GM12872 (cell line): ENCODE data around the gene DCBLD1.

Experiments used
- TF ChIP-seq, protein P1 (sequence below): IDR thresholded peaks from 3 replicates; pipeline ENCODE4 v1.5.1; 2011; ENCODE audit warnings: low read depth, mild to moderate bottlenecking, low read length, moderate library complexity; ENCODE audit not compliant: insufficient read depth

Gene DCBLD1

DNA sequence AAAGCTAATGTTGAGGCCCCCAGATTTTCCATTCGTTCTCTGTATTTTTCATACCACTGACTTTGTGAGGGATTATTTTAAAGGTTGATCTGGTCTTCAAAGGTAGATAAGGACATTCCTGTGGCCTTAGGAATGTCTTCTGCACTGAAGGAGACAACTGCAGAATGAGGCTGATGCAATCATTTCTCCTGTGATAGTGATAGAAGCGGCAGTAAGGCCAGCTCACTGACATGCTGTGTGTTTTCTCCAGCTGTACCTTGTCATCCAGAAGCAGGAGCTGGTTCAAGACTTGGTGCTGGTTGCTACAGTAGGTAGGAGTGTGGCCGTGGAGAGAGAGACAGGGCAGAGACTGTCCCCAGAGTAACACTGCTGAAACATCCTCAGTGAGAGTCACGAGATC lies 53.8 kb downstream of the DCBLD1 start:
- TF ChIP-seq, protein P1, sequence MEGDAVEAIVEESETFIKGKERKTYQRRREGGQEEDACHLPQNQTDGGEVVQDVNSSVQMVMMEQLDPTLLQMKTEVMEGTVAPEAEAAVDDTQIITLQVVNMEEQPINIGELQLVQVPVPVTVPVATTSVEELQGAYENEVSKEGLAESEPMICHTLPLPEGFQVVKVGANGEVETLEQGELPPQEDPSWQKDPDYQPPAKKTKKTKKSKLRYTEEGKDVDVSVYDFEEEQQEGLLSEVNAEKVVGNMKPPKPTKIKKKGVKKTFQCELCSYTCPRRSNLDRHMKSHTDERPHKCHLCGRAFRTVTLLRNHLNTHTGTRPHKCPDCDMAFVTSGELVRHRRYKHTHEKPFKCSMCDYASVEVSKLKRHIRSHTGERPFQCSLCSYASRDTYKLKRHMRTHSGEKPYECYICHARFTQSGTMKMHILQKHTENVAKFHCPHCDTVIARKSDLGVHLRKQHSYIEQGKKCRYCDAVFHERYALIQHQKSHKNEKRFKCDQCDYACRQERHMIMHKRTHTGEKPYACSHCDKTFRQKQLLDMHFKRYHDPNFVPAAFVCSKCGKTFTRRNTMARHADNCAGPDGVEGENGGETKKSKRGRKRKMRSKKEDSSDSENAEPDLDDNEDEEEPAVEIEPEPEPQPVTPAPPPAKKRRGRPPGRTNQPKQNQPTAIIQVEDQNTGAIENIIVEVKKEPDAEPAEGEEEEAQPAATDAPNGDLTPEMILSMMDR: no peak

DNA sequence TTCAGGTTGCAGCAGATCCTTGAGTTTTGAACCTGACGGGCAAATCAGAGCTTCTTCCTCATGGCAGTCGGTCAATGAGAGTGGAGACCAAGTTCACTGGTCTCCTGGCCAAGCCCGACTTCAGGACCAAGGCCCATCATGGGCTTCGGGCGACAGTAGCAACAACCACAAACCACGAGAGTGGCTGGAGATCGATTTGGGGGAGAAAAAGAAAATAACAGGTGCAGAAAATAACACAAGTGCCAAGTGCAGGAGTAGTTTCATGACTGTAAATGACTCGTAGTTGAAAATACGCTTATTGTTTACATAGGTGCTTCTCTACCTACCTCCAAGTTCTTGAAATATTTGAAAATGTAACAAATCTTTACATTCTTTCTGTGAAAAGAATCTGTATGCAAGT lies 56.1 kb downstream of the DCBLD1 start:
- TF ChIP-seq, protein P1: no peak

DNA sequence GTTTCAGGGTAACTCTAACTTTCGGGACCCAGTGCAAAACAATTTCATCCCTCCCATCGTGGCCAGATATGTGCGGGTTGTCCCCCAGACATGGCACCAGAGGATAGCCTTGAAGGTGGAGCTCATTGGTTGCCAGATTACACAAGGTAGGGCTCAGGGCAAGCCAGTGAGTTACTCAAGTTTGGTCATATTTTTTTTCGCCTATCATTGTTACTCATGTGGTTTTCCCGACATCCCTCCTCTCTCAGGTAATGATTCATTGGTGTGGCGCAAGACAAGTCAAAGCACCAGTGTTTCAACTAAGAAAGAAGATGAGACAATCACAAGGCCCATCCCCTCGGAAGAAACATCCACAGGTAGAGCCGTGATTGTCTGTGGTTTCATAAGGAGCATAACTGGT lies 58.2 kb downstream of the DCBLD1 start:
- TF ChIP-seq, protein P1: no peak

GRCh38 chr6:117542493-117542892 lies 60.0 kb downstream of the DCBLD1 start:
- TF ChIP-seq, protein P1: no peak

DNA sequence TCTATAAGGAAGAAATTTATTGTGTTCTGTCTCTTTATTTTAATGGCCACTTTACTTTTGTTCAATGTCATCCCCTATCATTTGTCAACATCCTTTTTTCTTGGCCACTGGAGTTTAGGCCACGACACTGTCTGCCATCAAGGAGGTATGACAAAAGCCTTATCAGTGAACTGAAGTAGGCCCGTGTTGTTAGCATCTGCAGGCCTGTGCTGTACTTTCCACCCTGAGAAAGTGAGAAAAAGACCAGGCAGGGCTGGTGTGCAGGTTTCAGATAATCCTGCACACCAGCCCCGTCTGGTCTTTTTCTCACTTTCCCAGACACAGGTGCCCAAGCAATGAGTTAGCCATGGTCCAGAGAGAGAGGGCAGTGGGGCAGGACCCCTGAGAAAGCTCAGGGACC lies 62.2 kb downstream of the DCBLD1 start:
- TF ChIP-seq, protein P1: no peak

DNA sequence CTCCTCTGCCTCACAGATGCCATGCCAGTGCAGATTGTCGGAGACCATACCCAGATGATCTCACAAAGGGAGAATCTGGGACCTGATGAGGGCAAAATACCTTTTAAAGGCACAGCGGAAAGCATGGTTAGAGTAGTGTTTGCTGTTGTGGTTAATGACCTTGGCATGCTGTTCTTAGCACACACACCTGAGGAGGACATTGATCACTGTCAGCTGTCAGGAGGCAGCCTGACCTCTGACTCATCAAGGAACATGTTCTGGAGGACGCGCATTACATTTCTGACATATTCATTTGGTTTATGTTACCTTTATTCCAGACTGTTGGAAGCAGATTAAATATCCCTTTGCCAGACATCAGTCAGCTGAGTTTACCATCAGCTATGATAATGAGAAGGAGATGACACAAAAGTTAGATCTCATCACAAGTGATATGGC lies 62.7 kb downstream of the DCBLD1 start:
- TF ChIP-seq, protein P1: no peak

GRCh38 chr6:117546674-117547073 lies 64.2 kb downstream of the DCBLD1 start:
- TF ChIP-seq, protein P1: no peak
